Activated T-cell treated with anti-CD3 and anti-CD28 coated beads, Interleukin-2, amount 50 U/mL, for 4 hours (primary cell): ENCODE data around the gene OVOL1. TPM values are rescaled to one million over a fixed set of nuclear protein-coding genes. Genes with fewer than 3 reads are reported as not detected.
"Not testable (repeated sequence)": the region's sequence is repeated elsewhere in the genome, so short reads cannot be mapped to it uniquely, and the experiment has no call there.

ENCODE experiments used
- ATAC-seq, 2 donors: fragments of 200-7000 bp; cut with Tn5 transposase; one replicate each; pipeline ENCODE4 v1.10.0; 2021
- DNase-seq: peaks from one replicate; pipeline ENCODE4 v3.0.0-alpha.2; 2020
- H3K27me3 Mint-ChIP-seq: one replicate; pipeline ENCODE4 v1.8.0; 2021; ENCODE audit warnings: low read depth, mixed read lengths
- H3K36me3 Mint-ChIP-seq: one replicate; pipeline ENCODE4 v1.8.0; 2022; ENCODE audit warnings: mixed read lengths; ENCODE audit not compliant: insufficient read depth
- H3K4me1 Mint-ChIP-seq: one replicate; pipeline ENCODE4 v1.8.0; 2021; ENCODE audit warnings: low read depth, mixed read lengths
- H3K4me3 Mint-ChIP-seq: one replicate; pipeline ENCODE4 v1.8.0; 2021; ENCODE audit warnings: mild to moderate bottlenecking, moderate library complexity, mixed read lengths
- H3K9me3 Mint-ChIP-seq: one replicate; pipeline ENCODE4 v1.8.0; 2021; ENCODE audit warnings: mixed read lengths
- total RNA-seq, 3 donors: library from RNA; stranded (reverse); gene quantifications; one replicate each; pipeline ENCODE4 v1.2.1, GENCODE V29; 2021

OVOL1 gene
- total RNA-seq: under 1 TPM in 2 of 3 donors, not detected in 1; 0.05 TPM

GRCh38 chr11:65786786-65787636 is at the start of gene OVOL1:
OVOL1 (plus strand) TSS chr11:65787063; CDS start chr11:65787374, 311 bp downstream.
- Mint-ChIP-seq H3K9me3 (no peaks in the 10 kb centered on the region), H3K4me3 (peak within 1 kb of the TSS; percentile 73), H3K36me3 (no peaks in the 10 kb centered on the region), H3K27me3 (peaks cover 47% of the 10 kb centered on the region), H3K4me1 (peaks cover 31% of the 10 kb centered on the region)
- ATAC-seq (peak in 1 of 2 donors; percentile 22), DNase-seq (peak; percentile 31)

GRCh38 chr11:65739022-65739421 is 47.8 kb upstream of the OVOL1 start:
- no peak for DNase-seq

GRCh38 chr11:65741185-65741584 is 45.7 kb upstream of the OVOL1 start:
- Mint-ChIP-seq H3K9me3 (no peaks in the 10 kb centered on the region), H3K36me3 (no peaks in the 10 kb centered on the region), H3K27me3 (peaks cover 12% of the 10 kb centered on the region), H3K4me3 (no peak overlapping the region), H3K4me1 (no peaks in the 10 kb centered on the region)
- no peak for DNase-seq
- no peak for ATAC-seq

More at GRCh38 chr11:65739022-65739421, 47.8 kb upstream of the OVOL1 start:
- H3K9me3 Mint-ChIP-seq: no peaks in the 10 kb centered on the region
- peaks cover 12% of the 10 kb centered on the region for H3K27me3 Mint-ChIP-seq
- no peak overlapping the region for H3K4me3 Mint-ChIP-seq
- no peaks in the 10 kb centered on the region for H3K36me3 Mint-ChIP-seq
- no peak for ATAC-seq
- H3K4me1 Mint-ChIP-seq: no peaks in the 10 kb centered on the region

- ATAC-seq: no peak
- H3K9me3 Mint-ChIP-seq: no peaks in the 10 kb centered on the region
- no peak for DNase-seq
- H3K4me3 Mint-ChIP-seq: no peak overlapping the region
- no peaks in the 10 kb centered on the region for H3K36me3 Mint-ChIP-seq
- H3K27me3 Mint-ChIP-seq: peaks cover 12% of the 10 kb centered on the region
- H3K4me1 Mint-ChIP-seq: no peaks in the 10 kb centered on the region
Measured at GRCh38 chr11:65742353-65742752, 44.5 kb upstream of the OVOL1 start.

GRCh38 chr11:65743681-65744025 is 43.2 kb upstream of the OVOL1 start:
- DNase-seq (no peak), ATAC-seq (no peak)
- H3K4me1 Mint-ChIP-seq: no peaks in the 10 kb centered on the region
- H3K36me3 Mint-ChIP-seq: no peaks in the 10 kb centered on the region
- peaks cover 7% of the 10 kb centered on the region for H3K27me3 Mint-ChIP-seq
- H3K4me3 Mint-ChIP-seq: no peak overlapping the region
- H3K9me3 Mint-ChIP-seq: no peaks in the 10 kb centered on the region

- H3K4me1 Mint-ChIP-seq: no peaks in the 10 kb centered on the region
- no peaks in the 10 kb centered on the region for H3K36me3 Mint-ChIP-seq
- peaks cover 7% of the 10 kb centered on the region for H3K27me3 Mint-ChIP-seq
Measured at GRCh38 chr11:65744026-65744698, 42.7 kb upstream of the OVOL1 start.

GRCh38 chr11:65744699-65745042 is 42.2 kb upstream of the OVOL1 start:
- no peaks in the 10 kb centered on the region for H3K4me1 Mint-ChIP-seq
- no peak overlapping the region for H3K4me3 Mint-ChIP-seq
- no peaks in the 10 kb centered on the region for H3K9me3 Mint-ChIP-seq
- ATAC-seq (no peak), DNase-seq (no peak)
- H3K36me3 Mint-ChIP-seq: no peaks in the 10 kb centered on the region
- peaks cover 7% of the 10 kb centered on the region for H3K27me3 Mint-ChIP-seq

More at GRCh38 chr11:65744026-65744698, 42.7 kb upstream of the OVOL1 start:
- no peak overlapping the region for H3K4me3 Mint-ChIP-seq
- DNase-seq: no peak
- ATAC-seq: peak in 1 of 2 donors; percentile 35
- H3K9me3 Mint-ChIP-seq: no peaks in the 10 kb centered on the region

- Mint-ChIP-seq H3K36me3 (no peaks in the 10 kb centered on the region), H3K9me3 (no peaks in the 10 kb centered on the region), H3K4me1 (no peaks in the 10 kb centered on the region), H3K4me3 (no peak overlapping the region), H3K27me3 (peaks cover 4% of the 10 kb centered on the region)
- DNase-seq (no peak), ATAC-seq (no peak)
Measured at GRCh38 chr11:65745049-65745448, 41.8 kb upstream of the OVOL1 start.

- not testable (repeated sequence) for H3K36me3 Mint-ChIP-seq, ATAC-seq, DNase-seq, H3K4me3 Mint-ChIP-seq, H3K4me1 Mint-ChIP-seq, H3K9me3 Mint-ChIP-seq
- peaks cover 27% of the 10 kb centered on the region for H3K27me3 Mint-ChIP-seq
Measured at GRCh38 chr11:65762169-65762568, 24.7 kb upstream of the OVOL1 start.

GRCh38 chr11:65762816-65763215 is 24.0 kb upstream of the OVOL1 start:
- not testable (repeated sequence) for H3K4me1 Mint-ChIP-seq, DNase-seq, H3K4me3 Mint-ChIP-seq, ATAC-seq, H3K36me3 Mint-ChIP-seq, H3K9me3 Mint-ChIP-seq
- H3K27me3 Mint-ChIP-seq: peaks cover 23% of the 10 kb centered on the region

- peaks cover 13% of the 10 kb centered on the region for H3K27me3 Mint-ChIP-seq
- no peaks in the 10 kb centered on the region for H3K36me3 Mint-ChIP-seq
- ATAC-seq (no peak), DNase-seq (no peak)
- H3K9me3 Mint-ChIP-seq: no peaks in the 10 kb centered on the region
- no peaks in the 10 kb centered on the region for H3K4me1 Mint-ChIP-seq
- no peak overlapping the region for H3K4me3 Mint-ChIP-seq
Measured at GRCh38 chr11:65764434-65764833, 22.4 kb upstream of the OVOL1 start.

- peaks cover 3% of the 10 kb centered on the region for H3K4me1 Mint-ChIP-seq
- no peak overlapping the region for H3K4me3 Mint-ChIP-seq
- ATAC-seq (no peak), DNase-seq (no peak)
- H3K27me3 Mint-ChIP-seq: no peaks in the 10 kb centered on the region
- no peaks in the 10 kb centered on the region for H3K36me3 Mint-ChIP-seq
- H3K9me3 Mint-ChIP-seq: no peaks in the 10 kb centered on the region
Measured at GRCh38 chr11:65766535-65766934, 20.3 kb upstream of the OVOL1 start.

GRCh38 chr11:65767406-65767805 is 19.5 kb upstream of the OVOL1 start:
- no peaks in the 10 kb centered on the region for H3K36me3 Mint-ChIP-seq
- no peak for DNase-seq
- no peak overlapping the region for H3K4me3 Mint-ChIP-seq
- ATAC-seq: no peak
- no peaks in the 10 kb centered on the region for H3K9me3 Mint-ChIP-seq
- H3K4me1 Mint-ChIP-seq: peaks cover 3% of the 10 kb centered on the region
- no peaks in the 10 kb centered on the region for H3K27me3 Mint-ChIP-seq

GRCh38 chr11:65767806-65768205 is 19.1 kb upstream of the OVOL1 start:
- not testable (repeated sequence) for H3K27me3 Mint-ChIP-seq, H3K4me3 Mint-ChIP-seq, DNase-seq, H3K9me3 Mint-ChIP-seq, H3K36me3 Mint-ChIP-seq, H3K4me1 Mint-ChIP-seq, ATAC-seq
